ENCODE measurements around the gene AAK1.

The AAK1 gene

DNA sequence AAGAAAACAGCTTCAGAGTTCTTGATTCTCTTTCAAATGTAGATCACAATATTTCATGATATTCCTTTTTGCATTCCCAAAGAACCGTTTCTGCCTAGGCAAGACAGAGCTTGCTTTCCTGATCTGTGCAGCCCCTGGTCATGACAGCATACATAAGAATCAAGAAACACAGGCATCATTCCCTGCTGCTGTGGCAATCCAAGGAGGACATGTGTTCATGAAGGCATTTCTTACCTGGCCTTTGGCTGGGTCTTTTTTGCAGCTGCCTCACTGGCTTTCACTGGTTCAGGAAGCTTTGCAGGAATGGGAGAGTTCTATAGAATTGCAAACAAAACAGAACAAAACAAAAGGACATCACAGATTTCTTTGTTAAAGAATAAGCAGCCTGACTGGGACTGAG lies 118.7 kb downstream of the AAK1 start:
- no peak for DNase-seq

DNA sequence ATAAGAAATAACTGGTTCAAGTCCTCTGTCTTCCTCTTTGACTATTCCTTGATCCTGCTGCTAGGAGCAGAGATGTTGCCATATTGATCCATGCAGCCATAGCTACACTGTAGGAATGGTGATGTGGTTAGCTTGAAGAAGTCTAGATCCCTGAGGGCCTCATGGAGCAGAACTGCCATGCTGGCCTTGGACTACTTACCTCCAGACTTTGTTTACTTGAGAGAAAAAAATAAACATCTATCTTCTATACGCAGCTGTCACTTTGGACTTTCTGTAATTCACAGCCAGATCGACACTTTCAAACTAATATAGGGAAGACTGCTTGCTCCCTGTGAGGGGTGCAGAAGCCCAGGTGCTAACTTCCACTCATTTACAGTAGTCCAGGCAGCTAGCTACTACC lies 121.8 kb downstream of the AAK1 start:
- DNase-seq: no peak

DNA sequence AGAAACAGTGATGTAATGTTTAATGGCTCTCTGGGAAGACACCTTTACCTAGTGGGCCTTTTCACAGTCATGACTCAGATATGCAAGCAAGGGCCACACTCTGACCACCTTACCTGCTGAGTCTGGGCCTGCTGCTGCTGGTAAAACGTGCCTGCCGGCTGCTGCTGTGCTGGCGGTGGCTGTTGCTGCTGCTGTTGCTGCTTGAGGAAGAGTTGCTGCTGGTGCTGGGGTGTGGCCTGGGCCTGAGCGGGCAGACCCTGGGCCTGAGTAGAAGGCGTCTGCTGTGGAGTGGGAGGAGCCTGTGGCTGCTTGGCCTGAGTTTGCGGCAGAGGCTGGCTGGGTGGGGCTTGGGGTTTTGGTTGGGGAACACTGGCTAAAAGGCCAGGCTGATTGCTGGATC lies 124.7 kb downstream of the AAK1 start:
- DNase-seq: no peak

DNA sequence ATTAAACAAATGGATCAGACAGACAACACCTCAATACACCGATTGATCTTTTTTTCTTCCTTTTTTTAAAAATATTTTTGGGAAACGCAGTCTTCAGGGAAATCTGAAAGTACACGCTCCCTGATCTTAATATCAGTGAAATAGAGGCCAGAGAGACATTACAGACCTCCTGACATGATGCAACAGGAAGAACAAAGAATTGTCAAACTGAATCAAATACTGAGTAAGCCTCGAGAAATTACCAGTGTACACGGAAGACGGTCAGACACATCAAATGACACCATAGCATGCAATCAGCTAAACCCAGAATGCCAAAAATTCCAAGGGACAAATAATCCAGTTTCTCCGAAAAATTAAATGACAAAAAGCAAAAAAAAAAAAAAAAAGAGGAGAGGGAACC lies 126.1 kb downstream of the AAK1 start:
- DNase-seq: no peak

DNA sequence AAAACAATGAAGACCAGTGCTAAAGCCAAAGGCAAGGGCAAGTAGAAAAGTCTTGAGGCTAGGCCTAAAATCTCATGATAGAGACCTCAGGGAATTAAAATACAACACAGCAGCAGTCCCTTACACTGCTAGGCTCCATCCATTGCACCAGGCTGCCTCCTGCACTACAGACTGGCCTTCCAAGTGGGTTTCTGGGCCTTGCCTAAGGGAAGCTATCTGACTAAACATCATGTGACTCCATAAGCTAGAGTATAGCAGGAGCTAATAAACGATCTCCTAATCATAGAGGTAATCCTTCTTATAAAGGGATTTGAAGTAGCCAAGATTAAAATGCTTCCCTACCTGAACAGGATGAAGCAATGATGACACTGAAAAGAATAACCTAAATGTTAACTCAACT lies 128.7 kb downstream of the AAK1 start:
- no peak for DNase-seq

DNA sequence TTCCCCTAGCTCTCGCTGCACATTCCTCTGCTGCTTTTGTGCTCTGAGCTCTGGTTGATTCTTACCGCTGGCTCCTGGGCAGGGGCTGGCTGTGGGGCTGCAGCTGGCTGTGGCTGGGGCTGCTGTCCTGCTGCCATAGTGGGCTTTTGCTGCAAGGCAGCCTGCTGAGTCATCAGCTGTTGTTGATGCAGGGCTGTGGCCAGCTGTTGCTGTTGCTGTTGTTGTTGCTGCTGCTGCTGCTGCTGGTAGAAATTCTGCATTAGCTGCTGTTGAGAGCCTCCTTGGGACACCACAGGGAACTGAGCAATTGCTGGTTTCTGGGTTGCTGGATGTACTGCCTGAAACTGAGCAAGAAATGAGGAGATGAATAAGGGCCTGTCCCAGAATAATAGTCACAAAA lies 129.1 kb downstream of the AAK1 start:
- no peak for DNase-seq

DNA sequence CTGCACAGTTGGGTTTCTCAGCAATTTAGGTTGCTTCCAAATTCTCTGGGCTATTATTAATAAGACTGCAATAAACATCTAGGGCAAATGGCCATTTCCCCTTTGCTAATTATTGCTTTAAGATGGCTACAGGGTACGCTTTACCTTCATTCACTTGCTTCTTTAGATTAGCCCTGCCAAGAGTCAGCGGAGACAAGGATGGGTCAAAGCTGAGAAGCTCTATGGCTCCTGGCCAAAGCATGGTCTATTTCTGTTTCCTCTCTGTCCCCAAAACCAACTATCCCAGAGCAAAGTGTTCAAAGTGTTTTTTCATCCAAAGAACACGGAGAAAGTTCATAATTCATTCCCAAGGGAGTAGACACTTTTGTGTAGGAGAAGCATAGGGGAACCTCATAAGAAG lies 131.1 kb downstream of the AAK1 start:
- no peak for DNase-seq

DNA sequence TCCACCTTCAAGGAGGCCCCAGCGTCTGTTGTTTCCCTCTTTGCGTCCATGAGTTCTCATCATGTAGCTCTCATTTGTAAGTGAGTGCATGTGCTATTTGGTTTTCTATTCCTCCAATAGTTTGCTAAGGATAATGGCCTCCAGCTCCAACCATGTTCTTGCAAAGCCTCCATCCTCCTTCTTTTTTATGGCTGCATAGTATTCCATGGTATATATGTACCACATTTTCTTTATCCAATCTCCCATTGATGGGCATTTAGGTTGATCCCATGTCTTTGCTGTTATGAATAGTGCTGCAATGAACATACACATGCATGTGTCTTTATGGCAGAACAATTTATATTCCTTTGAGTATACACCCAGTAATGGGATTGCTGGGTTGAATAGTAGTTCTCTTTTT lies 133.3 kb downstream of the AAK1 start:
- DNase-seq: no peak

DNA sequence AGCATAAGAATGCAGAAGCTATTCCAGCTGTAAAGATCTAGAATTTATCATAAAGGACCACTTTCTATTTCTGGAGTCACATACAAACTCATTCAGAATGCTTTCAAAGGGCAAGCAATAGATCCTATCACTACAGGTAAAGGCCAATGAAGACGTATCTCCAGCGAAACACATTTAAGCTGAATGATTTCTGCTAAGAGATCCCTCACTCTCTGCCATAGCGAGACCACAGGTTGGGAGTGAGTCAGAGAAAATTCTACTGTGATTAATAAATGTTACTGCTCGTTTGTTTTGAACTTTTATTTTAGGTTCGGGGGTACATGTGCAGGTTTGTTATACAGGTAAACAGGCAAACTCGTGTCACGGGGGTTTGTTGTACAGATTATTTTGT lies 133.8 kb downstream of the AAK1 start:
- no peak for DNase-seq

DNA sequence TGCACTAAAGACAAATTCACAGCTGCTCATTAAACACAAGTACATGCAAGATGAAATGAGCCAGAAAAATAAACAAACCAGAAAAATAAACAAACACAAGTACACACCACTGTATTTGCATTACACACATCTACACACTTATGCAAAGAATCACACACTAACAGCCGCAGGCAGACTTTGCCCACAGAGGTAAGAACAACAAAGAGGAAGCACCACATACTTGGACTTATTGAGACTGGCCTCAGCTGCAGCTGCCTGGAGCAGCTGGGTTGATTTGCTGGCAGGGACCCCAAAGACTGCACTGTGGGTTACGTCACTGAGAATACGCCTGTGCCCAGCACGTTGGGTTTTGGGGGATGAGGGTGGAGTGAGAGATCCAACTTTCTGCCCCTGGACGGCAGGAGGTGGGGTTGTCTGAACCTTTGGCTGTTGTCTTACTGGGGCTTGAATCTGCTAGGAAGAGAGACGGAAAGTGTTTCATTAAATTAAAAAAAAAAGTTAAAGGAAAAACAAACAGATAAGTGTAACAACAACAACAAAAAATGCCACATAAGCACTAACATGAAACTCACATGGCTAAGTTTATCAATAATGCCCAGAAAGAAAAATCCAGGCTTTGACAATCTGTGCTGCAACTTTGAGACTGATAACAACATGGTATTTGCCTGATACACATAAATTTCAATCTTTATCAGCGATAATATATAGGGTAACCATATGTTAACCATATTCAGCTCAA lies 134.4 kb downstream of the AAK1 start:
- DNase-seq: no peak

DNA sequence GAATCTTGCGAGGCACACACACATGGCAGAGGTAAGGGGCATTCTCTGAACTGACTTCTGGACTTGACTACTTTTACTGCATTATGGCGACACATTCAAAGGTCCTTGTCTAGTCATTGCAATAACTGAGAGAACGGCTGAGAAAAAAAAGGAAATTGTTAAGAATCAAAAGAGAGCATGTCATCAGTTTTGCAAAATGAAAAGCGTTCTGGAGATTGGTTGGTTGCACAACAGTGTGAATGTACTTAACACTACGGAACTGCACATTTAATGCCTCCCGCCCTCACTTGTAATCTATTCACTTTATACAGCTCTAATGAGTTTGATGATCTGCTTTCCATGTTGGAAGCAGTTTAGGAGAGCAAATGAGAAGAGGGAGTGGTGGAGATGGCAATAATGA lies 137.8 kb downstream of the AAK1 start:
- DNase-seq: no peak

DNA sequence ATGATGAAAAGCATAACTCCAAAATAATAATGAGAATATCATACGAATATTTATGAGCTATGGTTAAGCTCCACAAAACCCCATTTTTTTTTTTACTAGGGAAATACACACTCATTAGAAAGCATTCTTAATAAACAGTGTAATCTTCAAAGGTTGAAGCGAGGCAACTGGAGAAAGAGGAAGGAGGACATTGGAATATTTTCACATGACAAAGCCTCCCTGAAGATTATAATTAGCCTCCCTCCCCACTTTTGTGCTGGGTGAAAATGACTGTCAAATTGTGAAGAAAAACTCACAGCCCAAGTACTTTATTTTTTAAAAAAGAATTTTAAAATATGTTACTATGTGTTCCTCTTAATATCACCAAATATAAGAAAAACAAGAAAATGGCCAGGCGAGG lies 142.2 kb downstream of the AAK1 start:
- no peak for DNase-seq

DNA sequence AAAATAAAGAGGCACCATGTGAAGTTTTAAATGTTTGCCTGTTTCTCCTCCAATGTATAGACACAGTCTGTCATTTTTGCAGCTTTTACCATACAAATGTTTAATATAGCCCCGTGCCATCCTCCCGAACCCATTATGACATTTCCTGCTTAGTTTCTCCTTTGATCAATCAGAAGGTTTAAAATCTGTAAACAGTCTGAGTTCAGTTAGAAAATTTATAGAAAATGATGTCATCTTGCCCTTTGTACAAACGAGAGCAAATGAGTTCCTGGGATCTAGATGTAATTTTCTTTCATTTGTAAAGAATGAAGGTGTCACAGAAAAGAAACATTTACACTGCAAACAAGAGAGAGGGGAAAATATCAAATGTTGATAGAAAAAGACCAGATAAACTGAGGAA lies 143.6 kb downstream of the AAK1 start:
- DNase-seq: no peak

DNA sequence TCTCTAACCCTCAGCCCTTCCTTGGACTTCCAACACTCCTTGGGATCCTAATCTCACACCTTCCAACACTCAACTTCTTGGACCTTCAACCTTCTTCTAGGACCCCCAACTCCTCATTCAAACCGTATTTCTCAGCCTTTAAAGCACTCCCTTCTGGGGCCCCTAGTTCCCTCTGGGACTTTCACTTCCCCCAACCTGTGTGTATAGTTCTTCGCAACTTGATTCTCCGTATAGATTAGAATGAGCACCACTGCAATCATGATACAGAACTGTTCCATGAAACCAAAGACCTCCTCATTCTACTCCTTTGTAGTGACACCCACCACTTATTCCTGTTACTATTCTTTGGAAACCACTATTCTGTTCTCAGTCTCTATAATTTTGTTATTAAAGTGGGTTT lies 144.3 kb downstream of the AAK1 start:
- DNase-seq: no peak

DNA sequence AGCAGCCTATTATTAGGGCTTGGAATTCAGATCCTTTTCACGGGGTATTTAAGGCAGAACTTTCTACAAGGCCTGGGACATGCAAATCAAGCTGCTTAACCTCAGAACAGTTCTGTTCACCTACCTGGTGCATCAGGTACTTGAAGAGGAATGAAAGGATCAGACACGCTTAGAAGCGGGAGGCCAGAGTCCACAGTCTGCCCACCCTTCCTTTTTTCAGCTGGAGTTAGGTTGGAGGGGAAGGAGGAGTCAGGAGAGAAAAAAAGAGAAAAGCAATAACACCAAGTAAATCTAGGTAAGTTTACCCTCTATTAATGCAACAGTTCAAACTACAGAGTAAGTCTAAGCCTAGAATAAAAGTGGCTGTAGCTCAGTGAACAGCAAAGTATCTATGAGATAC lies 147.7 kb downstream of the AAK1 start:
- DNase-seq: no peak

DNA sequence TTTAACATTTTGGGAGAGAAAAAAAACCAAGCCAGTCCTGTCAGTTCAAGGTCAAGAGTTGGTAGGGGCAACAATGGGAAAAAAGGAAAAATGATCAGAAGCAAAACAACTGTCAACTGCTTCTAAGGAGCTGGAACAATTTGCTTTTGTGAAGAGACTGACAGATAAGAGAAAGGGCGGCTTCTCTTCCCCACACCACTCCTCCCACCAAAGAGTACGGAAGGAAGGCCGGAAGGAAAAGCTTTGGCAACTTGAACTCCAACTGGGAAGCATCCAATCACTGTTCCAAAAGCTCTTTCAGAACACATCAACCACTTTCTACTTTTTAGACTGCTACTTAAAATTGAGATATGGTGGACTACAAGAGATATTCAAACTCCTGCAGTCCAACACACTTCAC lies 148.5 kb downstream of the AAK1 start:
- DNase-seq: no peak

DNA sequence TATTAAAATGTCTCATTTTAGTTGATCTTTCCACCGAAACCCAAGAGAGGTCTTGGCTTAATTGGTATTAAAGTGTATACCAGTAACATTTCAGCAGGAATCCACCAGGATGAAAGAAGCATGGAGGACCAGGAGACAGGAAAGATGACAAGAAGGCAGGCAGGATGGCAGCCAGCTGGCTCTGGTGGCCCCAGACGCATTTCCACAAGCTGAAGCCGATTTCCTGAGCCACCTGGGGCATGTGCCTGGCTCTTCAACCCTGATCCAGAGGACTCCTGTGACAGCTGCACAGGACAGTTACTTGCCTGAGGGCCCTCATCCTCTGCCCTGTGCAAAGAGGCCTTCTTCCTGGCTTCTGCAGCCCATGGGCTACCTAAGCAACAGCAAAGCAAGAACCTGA lies 149.4 kb downstream of the AAK1 start:
- no peak for DNase-seq

DNA sequence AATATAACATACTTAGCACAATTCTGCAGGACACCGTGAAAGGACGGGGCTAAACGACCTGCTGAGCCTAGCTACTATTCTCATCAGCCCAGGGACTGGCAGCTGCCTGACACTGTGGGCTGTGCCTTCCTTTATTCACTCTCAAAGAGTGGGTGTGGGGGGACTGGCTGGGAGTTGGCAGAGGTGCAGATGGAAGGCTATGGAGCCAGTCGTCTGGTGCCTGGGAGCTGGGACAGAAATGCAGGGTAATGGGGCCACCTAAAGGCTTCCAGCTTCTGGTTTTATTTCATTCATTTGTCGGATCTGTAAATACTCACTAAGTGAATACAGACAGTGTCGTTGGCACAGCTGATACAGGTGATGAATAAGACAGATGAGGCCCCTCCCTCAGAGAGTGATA lies 150.3 kb downstream of the AAK1 start:
- no peak for DNase-seq

DNA sequence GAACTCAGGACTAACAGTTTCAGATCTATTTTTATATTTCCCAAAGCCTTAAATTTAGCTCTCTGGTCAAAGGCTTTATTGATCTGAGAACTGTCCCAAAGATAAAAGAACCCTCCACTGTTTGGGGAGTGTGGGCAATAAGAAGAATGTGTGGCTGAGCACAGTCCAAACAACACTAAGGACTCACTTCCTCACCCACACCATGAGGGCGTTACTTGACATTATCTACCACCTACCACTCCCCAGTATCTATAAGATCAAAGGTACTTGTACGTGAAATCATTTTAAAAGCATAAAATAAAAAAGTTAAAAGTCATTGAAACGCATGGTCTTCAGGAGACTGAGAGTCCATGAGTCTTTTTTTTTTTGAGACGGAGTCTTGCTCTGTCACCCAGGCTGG lies 151.7 kb downstream of the AAK1 start:
- DNase-seq: no peak

DNA sequence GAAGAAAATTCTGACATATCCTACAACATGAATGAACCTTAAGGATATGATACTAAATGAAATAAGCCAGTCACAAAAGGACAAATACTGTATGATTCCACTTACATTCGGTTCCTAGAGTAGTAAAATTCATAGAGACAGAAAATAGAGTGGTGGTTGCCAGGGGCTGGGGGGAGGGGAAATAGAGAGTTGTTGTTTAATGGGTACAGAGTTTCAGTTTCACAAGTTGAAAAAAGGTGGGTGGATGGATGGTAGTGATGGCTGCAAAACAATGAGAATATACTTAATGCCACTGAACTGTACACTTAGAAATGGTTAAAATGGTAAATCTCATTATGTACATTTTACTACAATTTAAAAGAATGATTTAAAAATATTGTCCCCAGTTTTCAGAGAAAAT lies 153.1 kb downstream of the AAK1 start:
- no peak for DNase-seq

DNA sequence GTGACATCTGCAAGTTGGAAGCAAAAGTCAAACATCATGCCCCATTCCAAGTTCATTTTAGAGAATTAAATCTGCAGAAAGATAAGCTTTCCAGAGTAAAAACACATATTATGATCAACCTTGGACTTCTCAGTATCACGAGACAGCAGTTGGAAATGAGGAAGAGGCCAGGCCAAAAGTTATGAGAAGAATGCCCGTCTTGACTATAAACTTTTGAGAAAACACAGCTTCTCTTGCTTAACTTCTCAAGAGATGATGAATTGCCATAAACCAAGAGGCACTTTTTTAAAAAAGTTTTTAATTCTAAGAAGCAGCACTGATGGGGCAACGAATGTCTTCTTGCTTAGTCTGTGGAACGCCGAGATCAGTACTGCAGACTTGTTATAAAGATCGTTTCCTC lies 153.7 kb downstream of the AAK1 start:
- DNase-seq: no peak

DNA sequence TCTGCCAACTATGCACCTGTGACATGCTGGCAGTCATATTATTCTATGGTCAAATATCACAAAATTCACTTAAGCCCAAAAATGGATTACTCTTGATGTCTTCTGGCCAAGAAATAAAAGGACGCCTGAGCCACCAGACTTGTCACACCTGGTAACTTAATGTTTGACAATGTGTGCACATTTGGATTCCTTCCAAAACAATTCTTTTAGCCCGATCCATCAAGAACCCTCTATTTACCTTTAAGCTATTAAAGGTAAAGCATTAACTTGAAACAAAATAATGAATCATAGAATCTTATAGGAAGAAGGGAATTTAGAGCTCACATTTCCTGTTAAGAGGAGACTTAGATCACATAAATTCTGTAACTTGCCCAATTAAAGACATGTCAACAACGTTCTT lies 159.8 kb downstream of the AAK1 start:
- DNase-seq: no peak

DNA sequence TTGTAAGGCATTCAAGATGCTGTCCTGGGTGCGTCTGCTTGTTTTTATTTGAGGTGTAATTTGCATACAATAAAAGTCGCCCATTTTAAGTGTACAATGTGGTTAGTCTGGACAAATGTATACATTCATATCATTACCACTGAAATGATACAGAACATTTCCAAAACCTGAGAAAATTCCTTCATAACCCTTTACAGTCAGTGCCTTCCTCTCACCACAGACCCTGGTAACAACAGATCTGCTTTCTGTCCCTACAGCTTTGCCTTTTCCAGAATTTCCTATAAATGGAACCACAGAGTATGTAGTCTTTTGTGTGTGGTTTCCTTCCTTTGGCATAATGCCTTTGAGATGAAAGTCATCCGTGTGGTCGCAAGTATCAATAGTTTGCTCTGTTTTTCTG lies 160.5 kb downstream of the AAK1 start:
- DNase-seq: no peak

DNA sequence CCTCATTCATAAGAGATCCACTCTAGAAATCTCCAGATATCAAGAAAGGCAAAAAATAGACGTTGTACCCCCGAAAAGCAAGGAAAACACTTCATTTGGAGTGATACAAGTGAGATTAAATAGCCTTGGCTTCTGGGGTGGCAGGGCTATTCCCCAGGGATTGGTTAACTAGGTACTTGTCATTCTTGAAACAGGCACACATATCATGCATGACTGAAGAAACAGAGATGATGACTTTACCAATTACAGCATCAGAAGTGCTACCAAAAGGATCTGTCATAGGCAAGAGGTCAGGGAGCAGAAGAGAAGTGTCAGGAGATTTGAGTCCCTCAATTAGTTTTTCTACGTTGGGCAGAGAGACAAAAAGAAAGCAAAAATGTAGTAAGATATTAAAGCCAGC lies 161.1 kb downstream of the AAK1 start:
- no peak for DNase-seq

DNA sequence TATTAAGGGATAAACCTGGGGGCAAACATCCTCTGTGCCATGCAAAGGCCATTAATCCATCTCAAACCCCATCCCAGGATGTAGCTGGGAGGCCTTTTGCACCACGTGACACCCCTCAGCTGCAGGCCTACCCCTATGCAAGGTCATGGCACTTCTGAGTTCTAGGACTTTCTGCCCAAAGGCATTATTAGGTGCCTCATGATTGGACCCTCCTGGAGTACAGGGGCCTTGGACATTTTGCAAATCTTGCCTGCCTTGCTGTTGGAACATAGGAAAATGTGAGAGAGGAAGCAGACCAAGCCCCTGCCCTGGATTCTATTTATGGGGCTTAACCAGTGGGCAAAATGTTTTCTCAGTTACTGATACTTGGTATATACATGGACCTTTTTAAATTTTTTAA lies 162.1 kb downstream of the AAK1 start:
- no peak for DNase-seq

DNA sequence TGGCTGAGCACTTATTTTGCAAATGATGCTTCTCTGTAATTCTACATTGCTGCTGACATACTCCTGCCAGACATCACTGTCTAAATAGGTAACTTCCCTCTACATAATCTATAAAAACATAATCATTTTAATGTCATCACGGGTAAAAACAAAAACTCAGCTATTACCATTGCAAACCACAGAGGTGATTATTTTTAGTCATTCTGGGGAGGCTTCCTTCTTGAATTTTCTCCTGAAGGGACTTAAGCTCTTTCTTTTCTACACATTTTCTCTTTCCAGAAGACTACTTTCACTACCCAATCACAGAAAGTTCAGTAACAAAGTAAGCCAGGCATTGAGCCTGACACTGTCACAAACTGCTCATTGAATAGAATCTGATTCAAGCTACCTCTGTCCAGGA lies 165.9 kb downstream of the AAK1 start:
- DNase-seq: no peak
